SK-MEL-5 (cell line): Measurements from ENCODE around the gene ANO1. TPM values are rescaled to one million over a fixed set of nuclear protein-coding genes. Genes with fewer than 3 reads are reported as not detected.

Source experiments
- DNase-seq: peaks from one replicate; pipeline ENCODE4 v3.0.0-alpha.2; 2016; ENCODE audit warnings: low read depth, low spot score
- in situ Hi-C: cut with HindIII; loops from 2 replicates; pipeline ENCODE4 v1.10.0; 2016; ENCODE audit warnings: low sequenced_read_pairs, high pct_unique_total_duplicates, low pct_unique_long_range_greater_than_20kb
- total RNA-seq: library from RNA; depleted of rRNA; stranded (reverse); fragments of >200 nt; shearing (Covaris generic); gene quantifications from 2 replicates; pipeline ENCODE4 v1.2.3, GENCODE V29; 2014

Gene ANO1
- total RNA-seq, 1 experiment from 2014 or later, result 1.2 TPM

DNA sequence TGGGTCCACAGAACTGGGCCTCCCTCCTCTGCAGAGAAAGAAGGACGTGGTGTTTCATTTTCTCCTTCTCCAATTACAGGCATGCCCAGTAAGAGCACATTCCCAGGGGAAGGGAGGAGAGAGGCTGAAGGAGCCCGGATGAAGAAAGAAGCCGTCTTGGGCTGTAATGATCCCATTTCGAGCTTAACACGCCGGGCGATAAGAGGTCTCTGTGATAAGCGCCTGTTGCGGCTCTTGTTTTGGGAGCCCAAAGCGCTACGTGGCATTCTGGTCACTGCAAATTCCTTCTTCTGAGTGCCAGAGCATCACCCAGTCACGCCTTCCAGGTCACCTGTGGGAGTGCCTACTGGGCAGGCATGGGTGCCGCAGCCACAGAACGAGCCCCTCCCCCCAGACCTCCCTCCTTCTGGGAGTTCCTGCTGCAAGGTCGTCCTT lies 57.5 kb downstream of the ANO1 start:
- DNase-seq, result no peak
- in situ Hi-C loops, result no loop called here

DNA sequence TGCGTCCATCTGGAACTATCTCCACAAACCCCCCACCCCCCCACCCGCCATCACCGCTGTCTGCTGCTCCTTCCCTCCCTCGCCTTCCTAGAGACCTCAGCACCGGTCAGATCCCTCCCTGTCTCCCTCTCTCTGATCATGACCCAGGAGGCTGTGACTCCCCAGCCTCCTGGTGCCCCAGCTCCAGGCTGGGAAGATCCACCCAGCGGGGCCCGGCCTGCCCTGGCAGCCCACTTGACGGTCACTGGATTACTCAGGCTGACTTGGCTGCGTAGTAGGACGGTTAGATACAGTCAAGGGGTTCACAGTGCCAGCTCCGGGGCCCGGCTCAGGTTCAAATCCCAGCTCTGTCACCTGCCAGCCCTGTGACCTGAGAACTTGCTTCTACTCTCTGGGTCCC lies 59.3 kb downstream of the ANO1 start:
- in situ Hi-C loops, result no loop called here
- DNase-seq, result no peak

DNA sequence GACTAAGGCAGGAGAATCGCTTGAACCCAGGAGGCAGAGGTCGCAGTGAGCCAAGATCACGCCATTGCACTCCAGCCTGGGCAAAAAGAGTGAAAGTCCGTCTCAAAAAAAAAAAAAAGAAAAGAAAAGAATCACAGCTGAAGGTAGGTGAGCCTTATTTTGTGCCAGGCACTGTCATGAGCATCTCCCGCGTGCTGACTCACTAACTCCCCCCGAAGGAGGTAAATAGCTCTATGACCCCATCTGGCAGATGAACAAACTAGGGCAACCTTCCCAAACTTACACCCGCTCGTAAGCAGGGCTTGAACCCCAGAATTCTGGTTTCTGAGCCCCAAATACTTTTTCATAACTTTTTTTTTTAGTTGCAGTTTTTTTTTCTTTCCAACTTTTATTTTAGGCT lies 60.3 kb downstream of the ANO1 start:
- in situ Hi-C loops, result no loop called here
- no peak for DNase-seq

DNA sequence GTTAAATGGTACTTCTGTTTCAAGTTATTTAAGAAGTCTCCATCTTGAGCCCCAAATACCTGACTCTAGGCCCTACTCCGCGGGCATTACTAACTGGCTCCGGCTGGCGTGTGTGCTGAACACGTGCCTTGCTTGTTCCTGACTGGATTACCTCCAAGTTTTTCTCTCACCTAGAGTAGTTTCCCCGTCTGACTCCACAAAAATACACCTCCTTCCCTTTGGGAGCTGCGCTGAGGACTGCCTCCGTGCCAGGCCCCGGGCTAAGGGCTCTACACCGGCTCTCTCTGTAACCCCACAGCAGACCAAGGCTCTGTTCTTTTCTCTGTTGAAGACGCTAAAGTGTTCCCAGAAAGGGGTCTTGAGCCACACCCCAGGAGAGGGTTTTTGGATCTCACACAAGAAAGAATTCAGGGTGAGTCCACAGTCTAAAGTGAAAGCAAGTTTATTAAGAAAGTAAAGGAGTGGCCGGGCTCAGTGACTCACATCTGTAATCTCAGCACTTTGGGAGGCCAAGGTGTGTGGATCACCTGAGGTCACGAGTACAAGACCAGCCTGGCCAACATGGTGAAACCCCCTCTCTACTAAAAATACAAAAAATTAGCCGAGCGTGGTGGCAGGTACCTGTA lies 61.8 kb downstream of the ANO1 start:
- in situ Hi-C loops, result no loop called here

DNA sequence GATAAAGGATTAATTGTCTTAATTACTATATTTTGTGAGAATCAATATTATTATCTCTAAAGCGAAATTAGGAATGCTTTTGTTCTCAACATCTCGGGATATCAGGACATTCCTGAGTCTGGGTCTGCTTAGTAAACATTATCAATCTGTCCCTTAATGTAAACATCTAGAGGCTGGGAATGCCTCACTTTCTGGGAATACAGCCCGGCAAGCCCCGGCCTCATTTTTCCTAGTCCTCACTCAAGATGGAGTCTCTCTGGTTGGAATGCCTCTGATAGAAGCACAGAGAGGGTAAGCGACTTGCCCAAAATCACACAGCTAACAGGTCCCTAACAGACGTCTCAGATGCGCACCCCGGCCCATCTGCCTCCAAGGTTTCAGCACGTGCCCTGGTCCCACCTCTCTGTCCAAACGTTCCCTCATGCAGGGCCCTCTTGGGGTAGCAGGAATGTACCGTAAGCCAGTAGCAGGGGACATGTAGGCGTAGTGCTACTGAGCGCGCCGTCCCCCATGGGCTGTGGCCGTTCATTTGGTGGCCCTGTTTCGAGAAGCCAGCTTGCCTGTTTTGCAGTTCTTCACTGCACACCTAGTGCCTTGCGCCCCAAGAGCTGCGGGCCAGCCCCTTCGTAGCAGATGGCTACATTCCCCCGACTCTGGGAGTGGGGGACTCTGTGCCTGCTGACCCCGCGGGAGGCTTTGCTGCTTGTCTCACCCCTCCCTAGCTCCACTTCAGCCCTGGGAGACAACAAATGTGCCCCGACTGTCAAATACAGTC lies 62.8 kb downstream of the ANO1 start:
- in situ Hi-C loops, result no loop called here
- DNase-seq, result no peak

More for the DNA sequence above, 61.8 kb downstream of the ANO1 start:
- no peak for DNase-seq

DNA sequence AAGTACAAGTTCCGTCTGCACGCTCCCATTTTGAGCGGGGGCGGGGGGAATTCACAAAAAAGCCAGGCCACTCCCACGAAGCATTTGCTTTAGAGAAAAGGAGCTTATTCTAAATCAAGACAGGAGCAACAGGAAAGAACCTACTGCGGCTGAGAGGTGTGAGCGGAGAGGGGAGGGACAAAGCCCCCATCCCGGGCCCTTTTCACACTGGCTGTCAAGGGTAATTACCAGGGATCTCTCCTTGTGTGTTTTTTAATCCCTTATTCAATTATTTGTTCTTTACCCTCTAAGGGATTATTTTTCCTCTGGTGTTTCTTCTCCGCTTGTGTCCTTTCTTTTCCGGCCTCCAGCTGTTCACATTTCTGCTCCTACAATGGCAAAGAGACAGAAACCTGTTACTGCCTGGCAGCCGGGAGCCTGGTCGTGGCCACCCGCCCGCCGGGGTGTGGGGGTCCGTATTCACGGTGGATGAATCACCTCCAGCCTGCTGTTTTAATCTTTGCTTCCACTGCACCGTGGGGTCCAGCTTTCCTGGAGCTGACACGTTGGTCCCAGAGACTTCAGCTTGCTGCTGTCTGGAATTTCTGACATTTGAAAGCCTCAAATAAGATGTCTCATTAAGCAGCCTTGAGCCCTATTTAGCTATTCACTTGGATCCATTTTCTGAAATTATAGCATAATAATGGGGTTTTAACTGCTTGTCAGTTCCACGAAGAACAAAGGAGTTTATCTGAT lies 63.5 kb downstream of the ANO1 start:
- DNase-seq, result no peak
- in situ Hi-C loops, result no loop called here

DNA sequence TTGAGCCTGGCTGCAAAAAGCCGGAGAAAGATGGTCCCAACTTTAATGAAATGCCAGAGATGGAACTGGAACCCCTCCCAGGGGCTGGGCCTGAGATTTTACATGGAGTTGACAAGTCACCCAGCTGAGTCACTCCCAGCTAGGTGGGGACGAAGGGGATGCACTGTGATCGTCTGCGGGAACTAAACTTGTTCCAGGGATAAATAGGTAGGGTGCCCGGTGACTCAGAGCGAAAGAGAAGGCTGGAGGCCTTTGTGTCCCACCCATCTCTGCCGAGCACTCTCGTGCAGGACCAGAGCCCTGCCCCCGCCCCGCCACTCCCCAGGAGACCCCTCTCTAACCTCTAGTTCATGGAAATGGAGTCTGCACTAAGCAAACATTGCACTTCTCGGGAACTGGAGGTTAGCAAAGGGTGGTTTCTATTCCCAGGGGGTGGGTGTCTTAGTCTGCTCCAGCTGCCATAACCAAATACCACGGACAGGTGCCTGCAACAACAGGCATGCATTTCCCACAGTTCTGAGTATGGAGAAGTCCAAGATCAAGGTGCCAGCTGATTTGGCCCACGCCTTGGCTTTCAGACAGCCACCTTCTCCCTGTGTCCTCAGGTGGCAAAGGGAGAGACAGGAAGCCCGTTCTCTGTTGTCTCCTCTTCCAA lies 64.2 kb downstream of the ANO1 start:
- in situ Hi-C loops, result no loop called here
- no peak for DNase-seq

DNA sequence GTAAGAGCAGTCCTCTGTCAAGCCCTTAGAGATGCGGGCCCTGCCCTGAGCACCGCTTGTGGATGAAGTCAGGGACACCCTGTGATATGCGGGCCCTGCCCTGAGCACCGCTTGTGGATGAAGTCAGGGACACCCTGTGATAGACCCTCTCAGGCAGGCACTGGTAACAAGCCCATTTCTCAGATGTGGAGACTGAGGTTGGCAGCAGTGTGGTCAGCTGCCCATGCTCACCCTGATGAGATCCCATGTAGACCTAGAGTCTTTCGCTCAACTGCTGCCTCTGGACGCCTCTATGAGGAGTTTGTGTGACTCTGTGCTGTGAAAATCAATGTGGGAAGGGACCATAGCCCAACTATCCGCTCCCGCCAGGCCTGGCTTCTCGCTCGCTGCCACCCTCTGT lies 66.1 kb downstream of the ANO1 start:
- in situ Hi-C loops, result no loop called here

DNA sequence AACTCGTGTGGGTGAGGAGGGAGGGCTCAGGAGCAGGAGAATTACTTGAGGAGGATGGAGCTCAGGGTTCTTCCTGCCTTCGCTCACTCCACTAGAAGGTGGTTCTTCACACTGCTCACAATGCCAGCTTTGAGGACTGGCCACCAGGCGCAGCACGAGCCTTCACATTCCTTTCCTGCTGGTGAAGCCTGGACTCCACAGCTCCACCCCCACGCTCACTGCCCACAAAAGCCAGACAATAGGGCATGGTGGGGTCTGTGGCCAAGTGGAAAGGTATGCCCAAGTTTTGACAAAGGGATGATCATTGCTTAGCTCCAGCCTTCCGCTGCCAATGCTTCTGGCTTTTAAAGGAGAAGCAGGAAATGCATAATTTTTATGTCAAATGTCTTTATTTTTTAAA lies 67.0 kb downstream of the ANO1 start:
- DNase-seq, result peak; percentile 96
- in situ Hi-C loops, result no loop called here

More for the DNA sequence above, 66.1 kb downstream of the ANO1 start:
- no peak for DNase-seq

DNA sequence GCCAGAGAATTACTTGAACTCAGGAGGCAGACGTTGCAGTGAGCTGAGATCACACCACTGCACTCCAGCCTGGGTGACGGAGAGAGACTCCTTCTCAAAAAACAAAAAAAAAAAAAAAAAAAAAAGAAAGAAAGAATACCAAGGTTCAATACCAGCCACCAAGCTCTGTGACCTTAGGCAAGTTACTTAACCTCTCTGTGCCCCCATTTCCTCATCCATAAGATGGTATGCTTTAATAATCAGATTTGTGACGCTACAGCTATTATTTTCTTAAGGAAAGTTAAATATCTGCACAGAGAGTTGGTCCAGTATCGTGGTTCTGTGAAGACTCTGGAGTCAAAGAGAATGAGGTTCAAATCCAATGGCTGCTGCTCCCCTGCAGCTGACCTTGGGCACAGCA lies 67.7 kb downstream of the ANO1 start:
- no peak for DNase-seq
- in situ Hi-C loops, result no loop called here

DNA sequence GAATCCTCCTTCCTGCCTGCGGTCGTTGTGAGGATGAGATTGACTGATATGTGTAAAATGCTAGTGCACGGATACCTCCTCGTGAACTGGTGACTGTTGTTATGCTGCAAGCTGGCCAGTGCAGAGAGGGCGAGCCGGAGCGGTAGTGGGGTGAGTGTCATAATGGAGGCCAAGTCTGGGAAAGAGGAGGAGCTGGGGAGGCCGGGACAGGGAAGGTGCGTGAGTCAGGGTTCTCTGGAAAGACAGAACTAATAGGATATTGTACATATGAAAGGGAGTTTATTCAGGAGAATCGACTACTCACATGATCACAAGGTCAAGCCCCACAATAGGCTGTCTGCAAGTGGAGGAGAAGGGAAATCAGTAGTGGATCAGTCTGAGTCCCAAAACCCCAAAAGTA lies 68.2 kb downstream of the ANO1 start:
- peak; percentile 52 for DNase-seq
- in situ Hi-C loops, result no loop called here

DNA sequence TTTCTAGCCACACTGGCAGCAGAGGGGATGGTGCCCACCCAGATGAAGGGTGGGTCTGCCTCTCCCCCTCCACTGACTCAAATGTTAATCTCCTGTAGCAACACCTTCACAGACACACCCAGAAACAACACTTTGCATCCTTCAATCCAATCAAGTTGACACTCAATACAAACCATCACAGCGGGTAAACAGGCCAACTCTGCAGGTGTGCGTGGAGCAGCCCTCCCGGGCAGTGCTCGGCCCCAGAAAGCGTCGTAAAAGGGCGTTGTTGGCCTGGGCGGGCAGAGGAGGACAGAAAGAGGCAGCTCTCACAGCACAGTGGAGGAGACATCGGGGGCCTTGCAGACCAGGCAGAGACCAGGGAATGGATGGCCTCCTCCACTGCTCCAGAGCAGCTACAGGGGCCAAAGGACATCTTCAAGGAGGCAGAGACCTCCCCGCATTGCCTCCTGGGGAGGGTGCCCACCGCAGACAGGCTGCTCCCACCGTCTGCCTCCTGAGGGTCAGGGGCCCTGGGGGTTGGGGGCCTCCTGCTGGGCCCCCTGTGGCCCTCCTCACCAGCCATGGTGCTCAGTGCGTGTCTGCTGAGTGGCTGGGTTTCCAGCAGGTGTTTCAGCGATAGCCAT lies 68.9 kb downstream of the ANO1 start:
- in situ Hi-C loops, result no loop called here
- DNase-seq, result no peak

DNA sequence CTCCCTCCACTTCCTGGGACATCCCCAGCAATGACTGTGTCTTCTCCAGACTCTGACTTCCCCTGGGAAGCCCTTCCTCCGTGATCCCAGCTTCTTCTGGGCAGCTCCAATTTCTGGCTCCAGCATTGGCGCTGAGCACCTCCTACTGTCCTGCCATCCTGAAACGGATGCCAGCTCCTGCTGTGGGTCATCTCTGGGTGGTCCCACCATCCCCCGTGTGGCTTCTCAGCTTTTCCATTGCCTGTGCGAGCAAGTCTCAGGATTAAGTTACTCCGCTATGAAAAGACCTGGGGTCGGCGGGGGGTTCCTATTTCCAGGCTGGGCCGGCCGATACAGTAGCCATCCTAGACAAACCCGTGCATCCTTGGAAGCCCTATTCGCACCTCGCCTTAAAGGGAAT lies 69.6 kb downstream of the ANO1 start:
- in situ Hi-C loops, result no loop called here
- no peak for DNase-seq

DNA sequence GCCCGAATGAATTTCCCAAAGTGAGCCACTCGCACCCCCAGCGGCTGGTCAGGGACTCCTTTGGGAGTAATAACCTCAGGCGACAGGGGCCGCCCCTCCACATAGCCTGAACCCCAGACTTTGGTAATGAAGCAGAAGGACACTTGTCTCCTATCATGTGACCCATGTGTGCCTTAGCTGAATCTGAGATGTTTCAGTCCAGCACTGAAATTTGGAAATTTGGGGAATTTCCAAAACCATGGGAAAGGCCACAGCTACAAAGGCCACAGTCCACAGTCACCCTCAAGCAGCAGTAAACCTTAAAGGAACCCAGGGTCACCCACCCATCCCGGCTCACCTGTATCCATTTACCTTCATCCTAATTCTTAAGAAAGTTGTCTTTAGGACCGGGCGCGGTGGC lies 73.6 kb downstream of the ANO1 start:
- in situ Hi-C loops, result no loop called here
- DNase-seq, result no peak

DNA sequence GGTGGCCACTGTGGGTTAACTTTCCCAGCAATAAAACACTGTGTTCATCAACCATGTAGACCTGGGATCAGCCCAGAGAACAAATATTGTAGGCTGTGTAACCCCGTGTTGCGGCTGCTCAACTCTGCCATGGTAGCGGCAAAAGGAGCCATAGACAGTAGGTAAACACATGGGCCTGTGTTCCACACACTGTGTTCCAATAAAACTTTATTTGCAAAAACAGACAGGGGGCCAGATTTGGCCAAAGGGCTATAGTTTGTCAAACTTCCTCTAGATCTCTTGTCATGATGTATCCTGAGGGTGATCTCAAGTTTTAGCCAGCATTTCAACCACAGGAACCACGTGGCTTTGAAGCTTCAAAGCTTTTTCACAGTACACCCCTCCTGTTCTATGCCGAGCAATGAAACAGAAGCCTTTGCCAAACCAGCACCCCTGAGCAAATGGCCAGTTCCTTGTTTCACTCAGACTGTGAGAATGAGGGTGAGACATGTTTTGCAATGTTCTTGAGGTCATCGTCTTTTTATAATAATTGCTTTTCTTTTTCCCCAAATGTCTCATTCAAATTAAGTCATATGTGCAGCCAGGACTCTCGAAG lies 75.1 kb downstream of the ANO1 start:
- in situ Hi-C loops, result no loop called here
- DNase-seq, result no peak

DNA sequence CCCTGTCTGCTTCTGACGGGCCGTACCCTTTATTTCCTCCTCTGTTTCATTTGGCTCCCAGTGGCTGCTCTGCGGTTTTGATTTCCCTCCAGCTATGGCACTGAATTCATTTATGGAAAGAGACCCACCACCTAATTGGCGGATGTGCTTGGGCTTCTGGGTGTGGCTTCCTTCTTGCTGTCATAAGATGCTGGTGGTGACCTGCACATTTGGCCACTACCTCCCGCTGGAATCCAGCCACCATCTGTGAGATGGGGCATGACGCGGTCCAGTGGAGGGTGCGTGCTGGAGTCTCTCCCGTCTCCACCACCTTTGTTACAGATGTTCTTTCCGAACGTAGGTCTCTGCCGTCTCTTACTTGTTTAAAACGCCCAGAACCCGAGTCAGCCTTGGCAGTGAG lies 77.3 kb downstream of the ANO1 start:
- in situ Hi-C loops, result no loop called here
- no peak for DNase-seq

DNA sequence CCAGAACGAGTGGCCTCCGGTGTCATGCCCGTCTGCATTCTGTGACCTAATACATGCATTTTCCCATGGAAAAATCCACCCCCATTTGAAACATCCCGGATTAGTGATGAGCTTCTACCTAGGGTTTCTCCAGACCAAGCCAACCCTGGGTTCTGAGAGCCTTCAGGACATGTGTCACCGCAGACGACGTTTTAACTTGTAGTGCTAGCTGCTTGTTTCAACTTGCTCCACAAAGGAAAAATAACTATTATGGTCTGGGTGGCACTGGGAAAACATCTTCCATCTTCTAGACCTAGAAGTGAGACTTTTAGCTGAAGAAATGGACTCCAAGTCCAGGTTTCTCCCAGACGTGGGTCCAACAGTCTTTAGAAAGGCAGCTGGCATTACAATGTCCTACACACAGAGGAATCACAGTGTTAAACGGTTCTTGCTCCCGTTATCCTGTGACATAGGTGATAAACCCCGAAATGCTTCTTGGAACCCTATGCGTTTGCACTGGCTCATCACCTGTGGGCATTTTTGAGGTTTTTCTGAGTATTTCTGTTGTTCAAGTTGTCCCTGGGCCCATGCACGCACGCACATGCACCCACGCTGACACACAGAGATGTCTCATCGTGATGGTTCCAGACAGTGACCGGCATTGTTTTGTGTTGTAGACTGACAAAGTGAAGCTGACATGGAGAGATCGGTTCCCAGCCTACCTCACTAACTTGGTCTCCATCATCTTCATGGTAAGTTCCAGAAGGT lies 78.3 kb downstream of the ANO1 start:
- no peak for DNase-seq
- in situ Hi-C loops, result no loop called here
